A673 (cell line): ENCODE results near the gene TMEM192. TPM values are rescaled to one million over a fixed set of nuclear protein-coding genes. Genes with fewer than 3 reads are reported as not detected.

Experiments
- BruUV-seq: library from RNA; stranded (reverse); fragments of 400-500 nt; replicated peaks from 2 replicates; lab custom pipeline; 2021; lab: Mats Ljungman, UMichigan
- CTCF ChIA-PET: fragments of 300-600 bp; sonication (Branson Sonifier 250); formaldehyde crosslinking; loops from one replicate; lab custom pipeline; 2022; ENCODE audit warnings: antibody characterized with exemption; lab: Charles Lee
- POLR2A ChIA-PET: fragments of 300-600 bp; sonication (Branson Sonifier 250); formaldehyde crosslinking; loops from one replicate; lab custom pipeline; 2022; ENCODE audit warnings: antibody characterized with exemption; ENCODE audit not compliant: low non-redundant PET; lab: Charles Lee
- DNase-seq: peaks from one replicate; pipeline ENCODE4 v3.0.0-alpha.2; 2015; ENCODE audit warnings: low spot score
- H3K27ac ChIP-seq: fragments of 200-600 bp; sonication (generic); 2 replicates; pipeline ENCODE4 v1.5.1; 2016; ENCODE audit warnings: mixed run types, low read depth, mild to moderate bottlenecking, mixed read lengths, antibody characterized with exemption, low read length; ENCODE audit not compliant: poor library complexity, severe bottlenecking
- H3K27me3 ChIP-seq: fragments of 200-600 bp; sonication (generic); replicated peaks from 2 replicates; pipeline ENCODE4 v1.6.1; 2017; ENCODE audit warnings: mixed run types, low read depth, mild to moderate bottlenecking, mixed read lengths, antibody characterized with exemption, low read length; ENCODE audit not compliant: insufficient read depth, poor library complexity
- H3K36me3 ChIP-seq: fragments of 200-600 bp; sonication (generic); 2 replicates; pipeline ENCODE4 v1.6.1; 2016; ENCODE audit warnings: mixed run types, mild to moderate bottlenecking, mixed read lengths, antibody characterized with exemption, low read length; ENCODE audit not compliant: insufficient read depth, poor library complexity, severe bottlenecking
- H3K4me1 ChIP-seq: fragments of 200-600 bp; sonication (generic); 2 replicates; pipeline ENCODE4 v1.6.1; 2017; ENCODE audit warnings: mixed run types, mild to moderate bottlenecking, mixed read lengths, antibody characterized with exemption, low read length; ENCODE audit not compliant: insufficient read depth, poor library complexity, severe bottlenecking
- H3K4me3 ChIP-seq: fragments of 200-600 bp; sonication (generic); 2 replicates; pipeline ENCODE4 v1.5.1; 2016; ENCODE audit warnings: low read depth, mixed run types, mild to moderate bottlenecking, mixed read lengths, low read length; ENCODE audit not compliant: poor library complexity, severe bottlenecking
- H3K9me3 ChIP-seq: fragments of 200-600 bp; sonication (generic); 2 replicates; pipeline ENCODE4 v1.6.1; 2016; ENCODE audit warnings: mixed run types, low read depth, mild to moderate bottlenecking, mixed read lengths, antibody characterized with exemption, low read length; ENCODE audit not compliant: poor library complexity, severe bottlenecking
- EZH2 ChIP-seq: fragments of 200-600 bp; sonication (generic); IDR thresholded peaks from 2 replicates; pipeline ENCODE4 v1.6.1; 2017; ENCODE audit warnings: borderline replicate concordance, low read depth, mild to moderate bottlenecking, mixed read lengths, antibody characterized with exemption, low read length; ENCODE audit not compliant: poor library complexity, severe bottlenecking
- intact Hi-C: fragments of 100-400 bp; cut with micrococcal nuclease; formaldehyde crosslinking; loops from one replicate; pipeline ENCODE4 v1.10.0; 2022; ENCODE audit not compliant: unreplicated experiment
- total RNA-seq: library from RNA; stranded (reverse); gene quantifications from 2 replicates; pipeline ENCODE4 v1.2.3, GENCODE V29; 2021
- TF ChIP-seq, protein P1 (sequence below): fragments of 300-800, 200-600 bp; sonication (generic); conservative IDR thresholded peaks from 2 replicates; pipeline ENCODE4 v1.5.1; 2017; ENCODE audit warnings: low read depth, mild to moderate bottlenecking, antibody characterized with exemption, low read length, moderate library complexity, mixed read lengths

Gene TMEM192
- total RNA-seq, 1 experiment from 2014 or later = 9.9 TPM

DNA sequence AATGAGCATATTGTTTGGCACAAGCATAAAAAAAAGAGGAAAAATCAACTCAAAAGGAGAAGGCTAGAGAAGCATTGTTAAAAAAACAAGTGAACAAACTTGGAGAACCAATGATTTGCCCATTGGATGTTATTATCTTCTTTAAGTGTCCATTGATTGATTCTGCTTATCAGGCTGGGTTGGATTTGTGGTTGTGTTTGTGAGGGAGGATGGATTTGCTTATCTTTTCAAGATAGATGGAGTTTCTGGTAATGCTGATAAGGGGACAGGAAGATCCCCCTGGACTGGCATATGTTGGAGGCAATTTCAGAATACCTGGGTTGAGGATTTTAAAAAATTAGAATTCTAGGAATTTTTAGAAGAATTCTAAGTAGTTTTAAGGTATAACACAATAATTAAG, 41.8 kb upstream of the TMEM192 start:
- TF ChIP-seq, protein P1, sequence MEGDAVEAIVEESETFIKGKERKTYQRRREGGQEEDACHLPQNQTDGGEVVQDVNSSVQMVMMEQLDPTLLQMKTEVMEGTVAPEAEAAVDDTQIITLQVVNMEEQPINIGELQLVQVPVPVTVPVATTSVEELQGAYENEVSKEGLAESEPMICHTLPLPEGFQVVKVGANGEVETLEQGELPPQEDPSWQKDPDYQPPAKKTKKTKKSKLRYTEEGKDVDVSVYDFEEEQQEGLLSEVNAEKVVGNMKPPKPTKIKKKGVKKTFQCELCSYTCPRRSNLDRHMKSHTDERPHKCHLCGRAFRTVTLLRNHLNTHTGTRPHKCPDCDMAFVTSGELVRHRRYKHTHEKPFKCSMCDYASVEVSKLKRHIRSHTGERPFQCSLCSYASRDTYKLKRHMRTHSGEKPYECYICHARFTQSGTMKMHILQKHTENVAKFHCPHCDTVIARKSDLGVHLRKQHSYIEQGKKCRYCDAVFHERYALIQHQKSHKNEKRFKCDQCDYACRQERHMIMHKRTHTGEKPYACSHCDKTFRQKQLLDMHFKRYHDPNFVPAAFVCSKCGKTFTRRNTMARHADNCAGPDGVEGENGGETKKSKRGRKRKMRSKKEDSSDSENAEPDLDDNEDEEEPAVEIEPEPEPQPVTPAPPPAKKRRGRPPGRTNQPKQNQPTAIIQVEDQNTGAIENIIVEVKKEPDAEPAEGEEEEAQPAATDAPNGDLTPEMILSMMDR = no peak
- DNase-seq = no peak
- POLR2A ChIA-PET = no interaction called here
- no peaks in the 10 kb centered on the region for H3K9me3 ChIP-seq
- intact Hi-C loops = no loop called here
- no peaks in the 10 kb centered on the region for H3K4me1 ChIP-seq
- H3K27ac ChIP-seq = no peak overlapping the region
- CTCF ChIA-PET = no interaction called here
- no peak overlapping the region for H3K4me3 ChIP-seq
- no peaks in the 10 kb centered on the region for H3K36me3 ChIP-seq
- peaks cover 4% of the 10 kb centered on the region for H3K27me3 ChIP-seq
- BruUV-seq = no TSS peak

DNA sequence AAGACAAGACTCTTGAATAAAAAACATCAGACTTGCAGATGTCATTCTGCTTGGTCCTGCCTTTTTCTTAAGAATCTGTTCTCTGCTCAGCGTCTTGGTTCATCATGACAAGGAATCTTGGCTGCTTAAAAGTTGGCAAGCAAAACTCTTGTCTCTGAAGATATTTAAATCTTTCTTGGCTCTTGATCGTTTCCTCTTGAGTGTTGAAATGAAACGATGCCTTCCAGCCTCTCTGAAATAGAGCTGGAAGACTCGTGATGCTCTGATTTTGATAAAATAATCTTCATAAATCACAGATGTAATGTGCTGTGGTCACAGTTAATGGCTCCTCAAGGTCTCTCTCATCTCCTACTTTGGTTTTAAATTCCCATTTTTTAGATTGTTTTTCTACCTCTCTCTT, 39.9 kb upstream of the TMEM192 start:
- BruUV-seq = no TSS peak
- Histone ChIP-seq H3K36me3 (no peaks in the 10 kb centered on the region), H3K9me3 (no peaks in the 10 kb centered on the region), H3K27ac (no peak overlapping the region), H3K4me1 (no peaks in the 10 kb centered on the region), H3K27me3 (no peaks in the 10 kb centered on the region), H3K4me3 (no peak overlapping the region)
- intact Hi-C loops = no loop called here
- DNase-seq = no peak
- POLR2A ChIA-PET = no interaction called here
- TF ChIP-seq, protein P1 = no peak
- TF ChIP-seq EZH2 = no peak
- CTCF ChIA-PET = no interaction called here

DNA sequence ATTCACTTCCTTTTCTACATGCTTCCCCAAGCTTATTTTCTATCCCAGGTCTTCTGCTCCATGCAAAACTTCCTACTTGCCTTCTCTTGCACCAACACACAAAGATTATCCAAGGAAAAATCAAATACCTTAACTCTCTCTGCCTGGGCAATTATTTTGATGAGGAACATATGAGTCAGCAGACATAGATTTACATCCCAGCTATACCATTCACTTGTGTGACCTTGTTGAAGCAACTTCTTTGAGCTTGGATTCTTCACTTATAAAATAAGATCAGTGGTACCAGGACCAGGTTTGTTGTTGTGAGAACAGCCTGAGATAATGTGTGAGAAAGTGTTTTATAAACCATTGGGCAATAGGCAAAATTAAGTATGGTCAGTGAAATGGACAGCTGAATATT, 39.1 kb upstream of the TMEM192 start:
- intact Hi-C loops = no loop called here
- ChIA-PET POLR2A (no interaction called here), CTCF (no interaction called here)
- no peaks in the 10 kb centered on the region for H3K27me3 ChIP-seq
- no peak overlapping the region for H3K4me3 ChIP-seq
- no peak for DNase-seq
- no peaks in the 10 kb centered on the region for H3K4me1 ChIP-seq
- no peaks in the 10 kb centered on the region for H3K36me3 ChIP-seq
- H3K27ac ChIP-seq = no peak overlapping the region
- TF ChIP-seq, protein P1 = no peak
- no peak for TF ChIP-seq EZH2
- BruUV-seq = no TSS peak
- H3K9me3 ChIP-seq = no peaks in the 10 kb centered on the region
